D721Med (cell line): ENCODE results near the gene FFAR3.

Experiments
- DNase-seq: peaks from one replicate; pipeline ENCODE4 v3.0.0; 2011; ENCODE audit warnings: low spot score; ENCODE audit not compliant: insufficient read length
- FAIRE-seq: peaks from 2 replicates; lab custom pipeline; 2011; peaks lifted over from hg19 to GRCh38; lab: Jason Lieb, UNC
- CTCF ChIP-seq: IDR thresholded peaks from 2 replicates; pipeline ENCODE4 v1.5.1; 2012; ENCODE audit warnings: mild to moderate bottlenecking, control low read depth; ENCODE audit not compliant: insufficient read depth; ENCODE audit errors: missing control alignments

Gene FFAR3

GRCh38 chr19:35389192-35389861 is 31.1 kb downstream of the FFAR3 start:
- no peak for TF ChIP-seq CTCF
- FAIRE-seq (no peak), DNase-seq (no peak)

GRCh38 chr19:35392742-35393715 is 34.8 kb downstream of the FFAR3 start:
- FAIRE-seq (no peak), DNase-seq (no peak)
- TF ChIP-seq CTCF, result no peak

GRCh38 chr19:35395382-35396199 is 37.3 kb downstream of the FFAR3 start:
- TF ChIP-seq CTCF, result no peak
- no peak for DNase-seq
- no peak for FAIRE-seq

- no peak for TF ChIP-seq CTCF
- FAIRE-seq, result no peak
- no peak for DNase-seq
Measured at GRCh38 chr19:35396240-35396885, 38.1 kb downstream of the FFAR3 start.

- no peak for DNase-seq
- TF ChIP-seq CTCF, result no peak
- FAIRE-seq, result no peak
Measured at GRCh38 chr19:35397064-35397463, 38.8 kb downstream of the FFAR3 start.

GRCh38 chr19:35398570-35398969 is 40.3 kb downstream of the FFAR3 start:
- TF ChIP-seq CTCF, result no peak
- FAIRE-seq (no peak), DNase-seq (no peak)
